ENCODE measurements around the gene SLC25A21. TPM values are rescaled to one million over a fixed set of nuclear protein-coding genes. Genes with fewer than 3 reads are reported as not detected.

SLC25A21 gene
- polyA plus RNA-seq, 4 donors = 0.22 to 1.4 (median 0.97) TPM

- FAIRE-seq (no peak), DNase-seq (no peak)
- 75 to 88% (median 85%) methylated on average over 4 of the region's 4 CpGs for WGBS, 3 donors
- no peaks in the 10 kb centered on the region for H3K27me3 ChIP-seq (ENCODE audit: control insufficient read depth in 3 of 3, insufficient read depth in 3 of 3, low read length in 3 of 3)
- no peak overlapping the region for H3K27ac ChIP-seq (ENCODE audit: low read depth in 1 of 3, low read length in 2 of 3)
- no peaks in the 10 kb centered on the region for H3K36me3 ChIP-seq (ENCODE audit: control insufficient read depth in 3 of 3, insufficient read depth in 2 of 3, low read depth in 1 of 3, low read length in 3 of 3)
- no peak overlapping the region for H3K4me3 ChIP-seq (ENCODE audit: low read depth in 1 of 3, low read length in 3 of 3)
- H3K9me3 ChIP-seq (ENCODE audit: control insufficient read depth in 2 of 2, insufficient read depth in 1 of 2, low read depth in 1 of 2, low read length in 1 of 2) = peaks cover 0 to 3% of the 10 kb centered on the region in 2 donors
- H3K4me1 ChIP-seq (ENCODE audit: control insufficient read depth in 3 of 3, insufficient read depth in 2 of 3, low read depth in 1 of 3, low read length in 2 of 3) = no peaks in the 10 kb centered on the region
These were observed 7.6 kb upstream of the SLC25A21 start for GRCh38 chr14:37179896-37180502.

GRCh38 chr14:37172936-37173614, 669 bp upstream of the SLC25A21 start:
- Histone ChIP-seq H3K4me1 (ENCODE audit: control insufficient read depth in 3 of 3, insufficient read depth in 2 of 3, low read depth in 1 of 3, low read length in 2 of 3) (no peaks in the 10 kb centered on the region), H3K36me3 (ENCODE audit: control insufficient read depth in 3 of 3, insufficient read depth in 2 of 3, low read depth in 1 of 3, low read length in 3 of 3) (no peaks in the 10 kb centered on the region), H3K4me3 (ENCODE audit: low read depth in 1 of 3, low read length in 3 of 3) (peak overlapping the region in 1 of 3 donors; percentile 72), H3K9me3 (ENCODE audit: control insufficient read depth in 2 of 2, insufficient read depth in 1 of 2, low read depth in 1 of 2, low read length in 1 of 2) (no peaks in the 10 kb centered on the region), H3K27me3 (ENCODE audit: control insufficient read depth in 3 of 3, insufficient read depth in 3 of 3, low read length in 3 of 3) (no peaks in the 10 kb centered on the region), H3K27ac (ENCODE audit: low read depth in 1 of 3, low read length in 2 of 3) (peak overlapping the region in 1 of 3 donors; percentile 76)
- DNase-seq = no peak
- no peak for FAIRE-seq
- WGBS, 3 donors = 22 to 45% (median 32%) methylated on average over 5 of the region's 5 CpGs

DNA sequence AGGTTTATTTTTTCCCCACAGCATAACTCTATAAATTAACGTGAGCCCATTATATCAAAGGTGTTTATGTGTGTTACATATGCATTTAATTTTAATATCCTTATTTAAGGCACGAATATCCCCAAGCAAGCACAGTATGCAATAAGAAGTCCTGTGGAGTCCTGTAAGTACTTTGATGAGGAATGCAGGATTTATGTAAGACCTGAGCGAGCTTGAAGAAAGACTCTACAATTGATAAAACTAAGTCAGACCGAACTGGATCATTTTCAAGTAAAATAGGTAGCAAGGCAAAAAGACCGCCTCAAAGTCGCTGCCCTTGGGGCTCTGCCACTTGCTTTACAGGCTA, 755 bp downstream of the SLC25A21 start:
- Histone ChIP-seq H3K27ac (ENCODE audit: low read depth in 1 of 3, low read length in 2 of 3) (peak overlapping the region in 2 of 3 donors; percentile 76 to 88), H3K9me3 (ENCODE audit: control insufficient read depth in 2 of 2, insufficient read depth in 1 of 2, low read depth in 1 of 2, low read length in 1 of 2) (no peaks in the 10 kb centered on the region), H3K36me3 (ENCODE audit: control insufficient read depth in 3 of 3, insufficient read depth in 2 of 3, low read depth in 1 of 3, low read length in 3 of 3) (no peaks in the 10 kb centered on the region), H3K4me3 (ENCODE audit: low read depth in 1 of 3, low read length in 3 of 3) (peak overlapping the region in 2 of 3 donors; percentile 56 to 72), H3K4me1 (ENCODE audit: control insufficient read depth in 3 of 3, insufficient read depth in 2 of 3, low read depth in 1 of 3, low read length in 2 of 3) (no peaks in the 10 kb centered on the region), H3K27me3 (ENCODE audit: control insufficient read depth in 3 of 3, insufficient read depth in 3 of 3, low read length in 3 of 3) (no peaks in the 10 kb centered on the region)
- FAIRE-seq = no peak
- no peak for DNase-seq
- WGBS, 3 donors = 2 to 4% (median 3%) methylated on average over 6 of the region's 6 CpGs

DNA sequence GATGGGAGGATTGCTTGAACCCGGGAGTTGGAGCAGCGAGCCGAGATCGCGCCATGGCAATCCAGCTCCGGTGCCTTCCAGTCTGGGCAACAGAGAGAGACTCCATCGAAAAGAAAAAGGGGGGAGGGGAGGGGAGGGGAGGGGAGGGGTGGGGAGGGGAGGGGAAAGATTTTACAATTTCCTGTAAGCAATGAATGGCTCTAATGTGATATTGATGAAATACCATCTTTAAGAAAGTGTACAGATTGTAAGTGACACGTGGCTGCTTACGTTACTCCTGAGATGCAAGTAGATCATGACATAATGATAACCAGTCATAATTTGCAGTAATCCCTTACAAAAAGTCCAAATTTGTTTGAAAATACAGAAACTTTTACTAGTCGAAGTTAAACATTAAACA, 1.4 kb downstream of the SLC25A21 start:
- DNase-seq (no peak), FAIRE-seq (no peak)
- 61 to 73% (median 64%) methylated on average over 9 to 10 of the region's 10 CpGs for WGBS, 3 donors
- Histone ChIP-seq H3K36me3 (ENCODE audit: control insufficient read depth in 3 of 3, insufficient read depth in 2 of 3, low read depth in 1 of 3, low read length in 3 of 3) (no peaks in the 10 kb centered on the region), H3K27ac (ENCODE audit: low read depth in 1 of 3, low read length in 2 of 3) (no peak overlapping the region), H3K4me3 (ENCODE audit: low read depth in 1 of 3, low read length in 3 of 3) (no peak overlapping the region), H3K4me1 (ENCODE audit: control insufficient read depth in 3 of 3, insufficient read depth in 2 of 3, low read depth in 1 of 3, low read length in 2 of 3) (no peaks in the 10 kb centered on the region), H3K9me3 (ENCODE audit: control insufficient read depth in 2 of 2, insufficient read depth in 1 of 2, low read depth in 1 of 2, low read length in 1 of 2) (no peaks in the 10 kb centered on the region), H3K27me3 (ENCODE audit: control insufficient read depth in 3 of 3, insufficient read depth in 3 of 3, low read length in 3 of 3) (no peaks in the 10 kb centered on the region)

GRCh38 chr14:37170237-37170636, 2.2 kb downstream of the SLC25A21 start:
- Histone ChIP-seq H3K9me3 (ENCODE audit: control insufficient read depth in 2 of 2, insufficient read depth in 1 of 2, low read depth in 1 of 2, low read length in 1 of 2) (no peaks in the 10 kb centered on the region), H3K4me3 (ENCODE audit: low read depth in 1 of 3, low read length in 3 of 3) (no peak overlapping the region), H3K27me3 (ENCODE audit: control insufficient read depth in 3 of 3, insufficient read depth in 3 of 3, low read length in 3 of 3) (no peaks in the 10 kb centered on the region), H3K36me3 (ENCODE audit: control insufficient read depth in 3 of 3, insufficient read depth in 2 of 3, low read depth in 1 of 3, low read length in 3 of 3) (no peaks in the 10 kb centered on the region), H3K4me1 (ENCODE audit: control insufficient read depth in 3 of 3, insufficient read depth in 2 of 3, low read depth in 1 of 3, low read length in 2 of 3) (no peaks in the 10 kb centered on the region), H3K27ac (ENCODE audit: low read depth in 1 of 3, low read length in 2 of 3) (peak overlapping the region in 1 of 3 donors; percentile 41)
- no peak for FAIRE-seq
- peak in 1 of 2 donors; percentile 76 for DNase-seq
- WGBS, 3 donors = 10 to 65% (median 39%) methylated on average over 8 of the region's 8 CpGs

- Histone ChIP-seq H3K36me3 (ENCODE audit: control insufficient read depth in 3 of 3, insufficient read depth in 2 of 3, low read depth in 1 of 3, low read length in 3 of 3) (no peaks in the 10 kb centered on the region), H3K9me3 (ENCODE audit: control insufficient read depth in 2 of 2, insufficient read depth in 1 of 2, low read depth in 1 of 2, low read length in 1 of 2) (no peaks in the 10 kb centered on the region), H3K27me3 (ENCODE audit: control insufficient read depth in 3 of 3, insufficient read depth in 3 of 3, low read length in 3 of 3) (no peaks in the 10 kb centered on the region), H3K27ac (ENCODE audit: low read depth in 1 of 3, low read length in 2 of 3) (no peak overlapping the region), H3K4me1 (ENCODE audit: control insufficient read depth in 3 of 3, insufficient read depth in 2 of 3, low read depth in 1 of 3, low read length in 2 of 3) (no peaks in the 10 kb centered on the region), H3K4me3 (ENCODE audit: low read depth in 1 of 3, low read length in 3 of 3) (no peak overlapping the region)
- WGBS, 3 donors = 23 to 60% (median 24%) methylated on average over 4 of the region's 4 CpGs
- DNase-seq = peak; percentile 5 to 94
- no peak for FAIRE-seq
These were observed 3.7 kb downstream of the SLC25A21 start for GRCh38 chr14:37168721-37169120.

DNA sequence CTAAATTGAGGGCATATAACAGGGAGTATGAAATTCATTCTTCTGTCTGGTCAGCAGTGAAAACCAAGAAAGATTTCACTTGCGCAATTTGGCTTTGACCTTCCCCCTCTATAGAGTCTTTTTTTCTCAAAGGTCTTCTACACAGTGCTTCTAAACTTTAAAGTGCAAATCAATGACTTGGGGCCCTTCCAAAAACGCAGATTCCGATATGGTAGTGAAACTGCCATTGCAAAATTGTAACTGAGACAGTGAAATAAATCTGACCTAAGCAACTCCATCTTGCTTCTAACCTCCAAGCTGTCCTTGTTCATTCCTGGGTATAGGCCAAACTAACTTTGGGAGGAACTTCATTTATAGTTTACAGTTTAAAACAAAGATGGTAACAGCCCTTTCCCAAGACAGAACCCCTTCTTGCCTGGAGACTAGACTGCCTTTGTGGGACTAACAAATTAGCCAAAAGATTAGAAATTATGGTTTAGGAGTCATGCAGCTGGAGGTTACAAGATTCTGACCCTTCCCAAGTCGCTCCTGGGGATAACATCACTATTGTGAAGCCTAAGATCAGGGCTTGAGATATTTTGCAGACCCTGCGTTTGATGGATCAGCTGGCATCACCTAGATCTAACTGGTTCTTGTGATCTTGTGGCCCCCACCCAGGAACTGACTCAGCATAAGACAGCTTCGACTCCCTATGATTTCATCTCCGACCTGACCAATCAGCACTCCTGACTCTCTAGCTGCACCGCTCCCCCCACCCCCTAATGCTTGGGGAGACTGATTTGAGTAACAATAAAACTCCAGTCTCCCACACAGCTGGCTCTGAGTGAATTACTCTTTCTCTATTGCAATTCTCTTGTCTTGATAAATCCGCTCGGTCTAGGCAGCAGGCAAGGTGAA, 5.0 kb downstream of the SLC25A21 start:
- no peaks in the 10 kb centered on the region for H3K27me3 ChIP-seq (ENCODE audit: control insufficient read depth in 3 of 3, insufficient read depth in 3 of 3, low read length in 3 of 3)
- no peaks in the 10 kb centered on the region for H3K36me3 ChIP-seq (ENCODE audit: control insufficient read depth in 3 of 3, insufficient read depth in 2 of 3, low read depth in 1 of 3, low read length in 3 of 3)
- 81 to 88% (median 83%) methylated on average over 10 of the region's 10 CpGs for WGBS, 3 donors
- no peaks in the 10 kb centered on the region for H3K4me1 ChIP-seq (ENCODE audit: control insufficient read depth in 3 of 3, insufficient read depth in 2 of 3, low read depth in 1 of 3, low read length in 2 of 3)
- FAIRE-seq (no peak), DNase-seq (no peak)
- no peak overlapping the region for H3K27ac ChIP-seq (ENCODE audit: low read depth in 1 of 3, low read length in 2 of 3)
- no peaks in the 10 kb centered on the region for H3K9me3 ChIP-seq (ENCODE audit: control insufficient read depth in 2 of 2, insufficient read depth in 1 of 2, low read depth in 1 of 2, low read length in 1 of 2)
- no peak overlapping the region for H3K4me3 ChIP-seq (ENCODE audit: low read depth in 1 of 3, low read length in 3 of 3)

DNA sequence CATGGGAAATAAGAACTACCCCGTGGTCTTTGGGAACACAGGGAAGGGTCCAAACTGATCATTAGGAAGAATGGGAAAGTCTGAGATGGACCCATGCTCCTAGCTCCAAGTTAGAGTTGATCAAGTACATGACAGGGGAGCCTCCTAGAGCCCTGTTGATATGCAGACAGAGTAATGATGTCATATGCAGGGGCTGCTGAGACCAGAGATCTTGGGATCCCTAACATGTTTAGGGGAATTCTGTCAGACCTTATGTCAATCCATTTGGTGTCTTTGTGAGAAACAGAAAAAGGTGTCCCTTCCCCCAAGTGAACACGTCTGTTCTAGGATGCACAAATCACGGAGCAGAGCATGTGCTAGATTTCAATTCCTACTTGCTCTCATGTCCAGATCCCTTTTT, 6.6 kb downstream of the SLC25A21 start:
- H3K27me3 ChIP-seq (ENCODE audit: control insufficient read depth in 3 of 3, insufficient read depth in 3 of 3, low read length in 3 of 3) = no peaks in the 10 kb centered on the region
- H3K4me1 ChIP-seq (ENCODE audit: control insufficient read depth in 3 of 3, insufficient read depth in 2 of 3, low read depth in 1 of 3, low read length in 2 of 3) = no peaks in the 10 kb centered on the region
- FAIRE-seq (no peak), DNase-seq (no peak)
- 78 to 92% (median 86%) methylated on average over 3 of the region's 3 CpGs for WGBS, 3 donors
- no peaks in the 10 kb centered on the region for H3K9me3 ChIP-seq (ENCODE audit: control insufficient read depth in 2 of 2, insufficient read depth in 1 of 2, low read depth in 1 of 2, low read length in 1 of 2)
- no peaks in the 10 kb centered on the region for H3K36me3 ChIP-seq (ENCODE audit: control insufficient read depth in 3 of 3, insufficient read depth in 2 of 3, low read depth in 1 of 3, low read length in 3 of 3)
- no peak overlapping the region for H3K4me3 ChIP-seq (ENCODE audit: low read depth in 1 of 3, low read length in 3 of 3)
- H3K27ac ChIP-seq (ENCODE audit: low read depth in 1 of 3, low read length in 2 of 3) = no peak overlapping the region

Measured in small intestine (tissue), 7 donors.